Fibroblast of peridontal ligament (primary cell): ENCODE measurements around the gene TNFSF15.
"Not testable (repeated sequence)": the region's sequence is repeated elsewhere in the genome, so short reads cannot be mapped to it uniquely, and the experiment has no call there.

Source experiments
- DNase-seq: peaks from one replicate; pipeline ENCODE4 v3.0.0-alpha.2; 2010; ENCODE audit errors: extremely low read depth

TNFSF15 gene

GRCh38 chr9:114754581-114754980, 51.3 kb downstream of the TNFSF15 start:
- DNase-seq = no peak

GRCh38 chr9:114746591-114747346, 59.1 kb downstream of the TNFSF15 start:
- DNase-seq = peak; percentile 94

- no peak for DNase-seq
Measured at GRCh38 chr9:114745879-114746550, 59.8 kb downstream of the TNFSF15 start.

- peak; percentile 92 for DNase-seq
Measured at GRCh38 chr9:114745108-114745848, 60.6 kb downstream of the TNFSF15 start.

GRCh38 chr9:114743446-114743845, 62.4 kb downstream of the TNFSF15 start:
- no peak for DNase-seq

- DNase-seq = no peak
Measured at GRCh38 chr9:114742947-114743346, 62.9 kb downstream of the TNFSF15 start.

- DNase-seq = not testable (repeated sequence)
Measured at GRCh38 chr9:114741521-114741920, 64.3 kb downstream of the TNFSF15 start.

GRCh38 chr9:114738581-114739316, 67.1 kb downstream of the TNFSF15 start:
- peak; percentile 92 for DNase-seq

GRCh38 chr9:114737847-114738246, 68.0 kb downstream of the TNFSF15 start:
- no peak for DNase-seq

- no peak for DNase-seq
Measured at GRCh38 chr9:114737118-114737517, 68.7 kb downstream of the TNFSF15 start.

- DNase-seq = peak; percentile 55
Measured at GRCh38 chr9:114735704-114736103, 70.1 kb downstream of the TNFSF15 start.

- DNase-seq = not testable (repeated sequence)
Measured at GRCh38 chr9:114735139-114735538, 70.7 kb downstream of the TNFSF15 start.
